ENCODE results near the gene CDK17.

CDK17 gene

GRCh38 chr12:96366381-96366654 lies 33.9 kb downstream of the CDK17 start:
- TF ChIP-seq SIN3A (IDR thresholded peaks at IDR 0.05; ENCODE audit: borderline replicate concordance, insufficient read depth, low read length) (no peak), REST (IDR thresholded peaks at IDR 0.05; ENCODE audit: insufficient read depth in 1 of 2, low read depth in 2 of 2, low read length in 2 of 2) (no peak), POLR2AphosphoS5 (IDR thresholded peaks at IDR 0.05; ENCODE audit: low read depth, low read length) (no peak), FOXP2 (optimal IDR thresholded peaks at IDR 0.05; ENCODE audit: borderline replicate concordance, extremely low read depth, extremely low read length, insufficient read depth) (no peak)

GRCh38 chr12:96365604-96366380 lies 34.4 kb downstream of the CDK17 start:
- TF ChIP-seq REST (IDR thresholded peaks at IDR 0.05; ENCODE audit: insufficient read depth in 1 of 2, low read depth in 2 of 2, low read length in 2 of 2) = no peak
- no peak for TF ChIP-seq TAF1 (IDR thresholded peaks at IDR 0.05; ENCODE audit: borderline replicate concordance, insufficient read depth, low read length)
- TF ChIP-seq SIN3A (IDR thresholded peaks at IDR 0.05; ENCODE audit: borderline replicate concordance, insufficient read depth, low read length) = no peak
- TF ChIP-seq POLR2AphosphoS5 (IDR thresholded peaks at IDR 0.05; ENCODE audit: low read depth, low read length) = no peak
- no peak for TF ChIP-seq FOXP2 (optimal IDR thresholded peaks at IDR 0.05; ENCODE audit: borderline replicate concordance, extremely low read depth, extremely low read length, insufficient read depth)

- TF ChIP-seq SIN3A (IDR thresholded peaks at IDR 0.05; ENCODE audit: borderline replicate concordance, insufficient read depth, low read length) = no peak
- TF ChIP-seq TAF1 (IDR thresholded peaks at IDR 0.05; ENCODE audit: borderline replicate concordance, insufficient read depth, low read length) = no peak
- no peak for TF ChIP-seq POLR2AphosphoS5 (IDR thresholded peaks at IDR 0.05; ENCODE audit: low read depth, low read length)
- no peak for TF ChIP-seq FOXP2 (optimal IDR thresholded peaks at IDR 0.05; ENCODE audit: borderline replicate concordance, extremely low read depth, extremely low read length, insufficient read depth)
- no peak for TF ChIP-seq REST (IDR thresholded peaks at IDR 0.05; ENCODE audit: insufficient read depth in 1 of 2, low read depth in 2 of 2, low read length in 2 of 2)
Measured at GRCh38 chr12:96364092-96364700, 36.0 kb downstream of the CDK17 start.

GRCh38 chr12:96361074-96361473 lies 39.2 kb downstream of the CDK17 start:
- TF ChIP-seq TAF1 (IDR thresholded peaks at IDR 0.05; ENCODE audit: borderline replicate concordance, insufficient read depth, low read length) (no peak), REST (IDR thresholded peaks at IDR 0.05; ENCODE audit: insufficient read depth in 1 of 2, low read depth in 2 of 2, low read length in 2 of 2) (no peak), FOXP2 (optimal IDR thresholded peaks at IDR 0.05; ENCODE audit: borderline replicate concordance, extremely low read depth, extremely low read length, insufficient read depth) (no peak), POLR2AphosphoS5 (IDR thresholded peaks at IDR 0.05; ENCODE audit: low read depth, low read length) (no peak), SIN3A (IDR thresholded peaks at IDR 0.05; ENCODE audit: borderline replicate concordance, insufficient read depth, low read length) (no peak)
